Measurements from ENCODE around the gene TRIO.

GRCh38 chr5:14231890-14232289, 88.7 kb downstream of the TRIO start:
- no peak for TF ChIP-seq TAF1 (IDR thresholded peaks at IDR 0.05; ENCODE audit: borderline replicate concordance, insufficient read depth, low read length)
- TF ChIP-seq SIN3A (IDR thresholded peaks at IDR 0.05; ENCODE audit: borderline replicate concordance, insufficient read depth, low read length): no peak
- no peak for TF ChIP-seq POLR2AphosphoS5 (IDR thresholded peaks at IDR 0.05; ENCODE audit: low read depth, low read length)
- no peak for TF ChIP-seq REST (IDR thresholded peaks at IDR 0.05; ENCODE audit: insufficient read depth in 1 of 2, low read depth in 2 of 2, low read length in 2 of 2)
- TF ChIP-seq FOXP2 (optimal IDR thresholded peaks at IDR 0.05; ENCODE audit: borderline replicate concordance, extremely low read depth, extremely low read length, insufficient read depth): no peak

Measured in PFSK-1 (cell line).